Activated naive CD4-positive, alpha-beta T cell treated with anti-CD3 and anti-CD28 coated beads, Interleukin-2, amount 10 ng/mL, durations not matched to agents 7 days and 5 days (primary cell): ENCODE results near the gene REEP1.
A peak's percentile ranks its signal among the peaks of the same experiment; 100 is the strongest.

Experiments
- CTCF ChIA-PET: fragments of 350-600 bp; sonication (Branson Sonifier 250); formaldehyde crosslinking; loops from one replicate; lab custom pipeline; 2021; ENCODE audit warnings: antibody characterized with exemption; lab: Charles Lee
- DNase-seq: peaks from one replicate; pipeline ENCODE4 v3.0.0-alpha.2; 2020
- H3K27ac Mint-ChIP-seq: one replicate; pipeline ENCODE4 v1.8.0; 2021; ENCODE audit warnings: mild to moderate bottlenecking, moderate library complexity, mixed read lengths
- H3K27me3 Mint-ChIP-seq: one replicate; pipeline ENCODE4 v1.8.0; 2021; ENCODE audit warnings: mild to moderate bottlenecking, mixed read lengths
- H3K36me3 Mint-ChIP-seq: one replicate; pipeline ENCODE4 v1.8.0; 2021; ENCODE audit warnings: mixed read lengths
- H3K4me1 Mint-ChIP-seq: one replicate; pipeline ENCODE4 v1.8.0; 2021; ENCODE audit warnings: mixed read lengths
- H3K4me3 Mint-ChIP-seq: one replicate; pipeline ENCODE4 v1.8.0; 2021; ENCODE audit warnings: mild to moderate bottlenecking, moderate library complexity, mixed read lengths
- H3K9me3 Mint-ChIP-seq: one replicate; pipeline ENCODE4 v1.8.0; 2021; ENCODE audit warnings: mixed read lengths

The REEP1 gene

GRCh38 chr2:86337244-86337835 is at the start of gene REEP1:
REEP1 (minus strand) TSS chr2:86337626; CDS start chr2:86337510, 116 bp downstream.
- H3K4me3 Mint-ChIP-seq: peak within 1 kb of the TSS; percentile 73
- peaks cover 4% of the 10 kb centered on the region for H3K9me3 Mint-ChIP-seq
- H3K36me3 Mint-ChIP-seq: peaks cover 2% of the 10 kb centered on the region
- peaks cover 89% of the 10 kb centered on the region for H3K27me3 Mint-ChIP-seq
- CTCF ChIA-PET: interaction anchor here (1.2 to 1.3 kb wide), 2 partner anchors 39 to 116 kb away, joined by 3 to 4 read pairs; no protein-coding TSS in a partner anchor
- peak; percentile 46 for DNase-seq
- H3K27ac Mint-ChIP-seq: peak within 1 kb of the TSS; percentile 9
- peaks cover 22% of the 10 kb centered on the region for H3K4me1 Mint-ChIP-seq

- Mint-ChIP-seq H3K27me3 (peaks cover 6% of the 10 kb centered on the region), H3K4me1 (peaks cover 2% of the 10 kb centered on the region), H3K36me3 (no peaks in the 10 kb centered on the region), H3K4me3 (no peak overlapping the region), H3K9me3 (no peaks in the 10 kb centered on the region), H3K27ac (no peak overlapping the region)
- CTCF ChIA-PET: interaction anchor here (1.1 kb wide), 1 partner anchor 163 kb away, joined by 5 read pairs; no protein-coding TSS in a partner anchor
- no peak for DNase-seq
These were observed 46.4 kb upstream of the REEP1 start for GRCh38 chr2:86383844-86384243.

- no peak for DNase-seq
- no peaks in the 10 kb centered on the region for H3K9me3 Mint-ChIP-seq
- H3K27ac Mint-ChIP-seq: no peak overlapping the region
- no peaks in the 10 kb centered on the region for H3K36me3 Mint-ChIP-seq
- H3K4me3 Mint-ChIP-seq: no peak overlapping the region
- CTCF ChIA-PET: interaction anchor here (1.1 kb wide), 1 partner anchor 162 kb away, joined by 5 read pairs; no protein-coding TSS in a partner anchor
- H3K27me3 Mint-ChIP-seq: peaks cover 9% of the 10 kb centered on the region
- H3K4me1 Mint-ChIP-seq: peaks cover 2% of the 10 kb centered on the region
These were observed 45.3 kb upstream of the REEP1 start for GRCh38 chr2:86382698-86383097.

GRCh38 chr2:86382108-86382507 is 44.7 kb upstream of the REEP1 start:
- H3K9me3 Mint-ChIP-seq: no peaks in the 10 kb centered on the region
- no peak for DNase-seq
- peaks cover 9% of the 10 kb centered on the region for H3K27me3 Mint-ChIP-seq
- CTCF ChIA-PET: interaction anchor here (1.1 kb wide), 1 partner anchor 10 kb away, joined by 4 read pairs; no protein-coding TSS in a partner anchor
- no peaks in the 10 kb centered on the region for H3K36me3 Mint-ChIP-seq
- peak overlapping the region; percentile 34 for H3K27ac Mint-ChIP-seq
- H3K4me1 Mint-ChIP-seq: peaks cover 2% of the 10 kb centered on the region
- H3K4me3 Mint-ChIP-seq: no peak overlapping the region

- peaks cover 2% of the 10 kb centered on the region for H3K4me1 Mint-ChIP-seq
- H3K9me3 Mint-ChIP-seq: no peaks in the 10 kb centered on the region
- no peaks in the 10 kb centered on the region for H3K36me3 Mint-ChIP-seq
- peaks cover 8% of the 10 kb centered on the region for H3K27me3 Mint-ChIP-seq
- CTCF ChIA-PET: no interaction called here
- no peak overlapping the region for H3K4me3 Mint-ChIP-seq
- H3K27ac Mint-ChIP-seq: no peak overlapping the region
- no peak for DNase-seq
These were observed 41.0 kb upstream of the REEP1 start for GRCh38 chr2:86378469-86378868.

GRCh38 chr2:86375623-86376022 is 38.2 kb upstream of the REEP1 start:
- CTCF ChIA-PET: no interaction called here
- Mint-ChIP-seq H3K27me3 (peaks cover 8% of the 10 kb centered on the region), H3K9me3 (no peaks in the 10 kb centered on the region), H3K36me3 (peaks cover 7% of the 10 kb centered on the region), H3K4me1 (peaks cover 23% of the 10 kb centered on the region), H3K27ac (no peak overlapping the region), H3K4me3 (no peak overlapping the region)
- DNase-seq: no peak

GRCh38 chr2:86372641-86373502 is 35.4 kb upstream of the REEP1 start:
- H3K27me3 Mint-ChIP-seq: peaks cover 5% of the 10 kb centered on the region
- DNase-seq: no peak
- H3K4me1 Mint-ChIP-seq: peaks cover 41% of the 10 kb centered on the region
- H3K9me3 Mint-ChIP-seq: peaks cover 8% of the 10 kb centered on the region
- peaks cover 12% of the 10 kb centered on the region for H3K36me3 Mint-ChIP-seq
- H3K4me3 Mint-ChIP-seq: no peak overlapping the region
- CTCF ChIA-PET: interaction anchor here (0.6 to 1.7 kb wide), 7 partner anchors 9 to 225 kb away, joined by 3 to 7 read pairs (median 4); no protein-coding TSS in a partner anchor
- H3K27ac Mint-ChIP-seq: no peak overlapping the region

- H3K9me3 Mint-ChIP-seq: peaks cover 8% of the 10 kb centered on the region
- peak overlapping the region; percentile 58 for H3K27ac Mint-ChIP-seq
- DNase-seq: no peak
- H3K4me1 Mint-ChIP-seq: peaks cover 46% of the 10 kb centered on the region
- H3K4me3 Mint-ChIP-seq: no peak overlapping the region
- peaks cover 12% of the 10 kb centered on the region for H3K36me3 Mint-ChIP-seq
- CTCF ChIA-PET: interaction anchor here (0.6 to 2.2 kb wide), 7 partner anchors 9 to 151 kb away, joined by 3 to 9 read pairs (median 4); no protein-coding TSS in a partner anchor
- H3K27me3 Mint-ChIP-seq: peaks cover 8% of the 10 kb centered on the region
These were observed 34.7 kb upstream of the REEP1 start for GRCh38 chr2:86372133-86372532.

GRCh38 chr2:86371527-86371926 is 34.1 kb upstream of the REEP1 start:
- DNase-seq: no peak
- Mint-ChIP-seq H3K9me3 (peaks cover 8% of the 10 kb centered on the region), H3K4me3 (peak overlapping the region; percentile 26), H3K36me3 (peaks cover 12% of the 10 kb centered on the region), H3K27ac (peak overlapping the region; percentile 85), H3K4me1 (peaks cover 50% of the 10 kb centered on the region), H3K27me3 (peaks cover 8% of the 10 kb centered on the region)
- CTCF ChIA-PET: interaction anchor here (0.9 to 2.2 kb wide), 3 partner anchors 12 to 151 kb away, joined by 4 to 9 read pairs (median 7); no protein-coding TSS in a partner anchor

- peak overlapping the region; percentile 14 for H3K27ac Mint-ChIP-seq
- DNase-seq: no peak
These were observed 33.2 kb upstream of the REEP1 start for GRCh38 chr2:86370579-86370978.

GRCh38 chr2:86368161-86368824 is 30.9 kb upstream of the REEP1 start:
- CTCF ChIA-PET: interaction anchor here (1.1 to 5.5 kb wide), 3 partner anchors 9 to 147 kb away, joined by 4 to 45 read pairs (median 4); no protein-coding TSS in a partner anchor
- peaks cover 12% of the 10 kb centered on the region for H3K36me3 Mint-ChIP-seq
- DNase-seq: peak; percentile 60
- peaks cover 50% of the 10 kb centered on the region for H3K4me1 Mint-ChIP-seq
- peak overlapping the region; percentile 40 for H3K27ac Mint-ChIP-seq
- peaks cover 10% of the 10 kb centered on the region for H3K9me3 Mint-ChIP-seq
- H3K4me3 Mint-ChIP-seq: peak overlapping the region; percentile 22
- H3K27me3 Mint-ChIP-seq: peaks cover 9% of the 10 kb centered on the region

More at GRCh38 chr2:86370579-86370978, 33.2 kb upstream of the REEP1 start:
- peaks cover 12% of the 10 kb centered on the region for H3K36me3 Mint-ChIP-seq
- CTCF ChIA-PET: interaction anchor here (2.2 kb wide), 1 partner anchor 150 kb away, joined by 9 read pairs; no protein-coding TSS in a partner anchor
- H3K27me3 Mint-ChIP-seq: peaks cover 8% of the 10 kb centered on the region
- peaks cover 8% of the 10 kb centered on the region for H3K9me3 Mint-ChIP-seq
- H3K4me3 Mint-ChIP-seq: no peak overlapping the region
- peaks cover 50% of the 10 kb centered on the region for H3K4me1 Mint-ChIP-seq

GRCh38 chr2:86367499-86367777 is 30.0 kb upstream of the REEP1 start:
- DNase-seq: no peak
- Mint-ChIP-seq H3K27ac (no peak overlapping the region), H3K4me3 (no peak overlapping the region), H3K27me3 (peaks cover 9% of the 10 kb centered on the region), H3K36me3 (peaks cover 12% of the 10 kb centered on the region), H3K9me3 (peaks cover 10% of the 10 kb centered on the region), H3K4me1 (peaks cover 43% of the 10 kb centered on the region)
- CTCF ChIA-PET: interaction anchor here (5.5 kb wide), 1 partner anchor 146 kb away, joined by 45 read pairs; no protein-coding TSS in a partner anchor

GRCh38 chr2:86366651-86367498 is 29.4 kb upstream of the REEP1 start:
- Mint-ChIP-seq H3K4me3 (no peak overlapping the region), H3K27ac (no peak overlapping the region), H3K4me1 (peaks cover 38% of the 10 kb centered on the region), H3K27me3 (peaks cover 9% of the 10 kb centered on the region), H3K9me3 (peaks cover 10% of the 10 kb centered on the region), H3K36me3 (peaks cover 10% of the 10 kb centered on the region)
- CTCF ChIA-PET: interaction anchor here (0.8 to 5.5 kb wide), 2 partner anchors 143 to 145 kb away, joined by 3 to 45 read pairs; no protein-coding TSS in a partner anchor
- DNase-seq: no peak
